ENCODE results near the gene TRIM71. TPM values are rescaled to one million over a fixed set of nuclear protein-coding genes. Genes with fewer than 3 reads are reported as not detected.
"Not testable (repeated sequence)": the region's sequence is repeated elsewhere in the genome, so short reads cannot be mapped to it uniquely, and the experiment has no call there.

Gene TRIM71
- total RNA-seq, 2 donors from 2014 or later: not detected

GRCh38 chr3:32782407-32782806 is 35.4 kb upstream of the TRIM71 start:
- DNase-seq (ENCODE audit: low spot score): no peak
- no peak overlapping the region for H3K27ac ChIP-seq
- H3K4me1 ChIP-seq: peaks cover 0 to 9% of the 10 kb centered on the region in 2 donors
- no peaks in the 10 kb centered on the region for H3K9me3 ChIP-seq
- no peaks in the 10 kb centered on the region for H3K36me3 ChIP-seq
- no peak overlapping the region for H3K4me3 ChIP-seq
- no peaks in the 10 kb centered on the region for H3K27me3 ChIP-seq
- no peak for TF ChIP-seq CTCF (IDR thresholded peaks at IDR 0.05)

- Histone ChIP-seq H3K27me3 (no peaks in the 10 kb centered on the region), H3K27ac (no peak overlapping the region), H3K4me3 (no peak overlapping the region), H3K36me3 (no peaks in the 10 kb centered on the region), H3K4me1 (no peaks in the 10 kb centered on the region), H3K9me3 (no peaks in the 10 kb centered on the region)
- TF ChIP-seq CTCF (IDR thresholded peaks at IDR 0.05): no peak
- DNase-seq (ENCODE audit: low spot score): no peak
Observed at GRCh38 chr3:32791833-32792232, 26.0 kb upstream of the TRIM71 start.

- Histone ChIP-seq H3K27me3 (no peaks in the 10 kb centered on the region), H3K9me3 (no peaks in the 10 kb centered on the region), H3K36me3 (no peaks in the 10 kb centered on the region), H3K4me3 (no peak overlapping the region), H3K27ac (no peak overlapping the region), H3K4me1 (no peaks in the 10 kb centered on the region)
- TF ChIP-seq CTCF (IDR thresholded peaks at IDR 0.05): no peak
- DNase-seq (ENCODE audit: low spot score): no peak
Observed at GRCh38 chr3:32794487-32795308, 23.1 kb upstream of the TRIM71 start.

GRCh38 chr3:32796384-32796950 is 21.3 kb upstream of the TRIM71 start:
- H3K36me3 ChIP-seq; DNase-seq (ENCODE audit: low spot score): not testable (repeated sequence)

GRCh38 chr3:32797776-32798175 is 20.0 kb upstream of the TRIM71 start:
- Histone ChIP-seq H3K27ac (no peak overlapping the region), H3K4me1 (no peaks in the 10 kb centered on the region), H3K4me3 (no peak overlapping the region), H3K9me3 (no peaks in the 10 kb centered on the region), H3K36me3 (no peaks in the 10 kb centered on the region), H3K27me3 (no peaks in the 10 kb centered on the region)
- TF ChIP-seq CTCF (IDR thresholded peaks at IDR 0.05): no peak
- DNase-seq (ENCODE audit: low spot score): no peak

More at GRCh38 chr3:32796384-32796950, 21.3 kb upstream of the TRIM71 start:
- H3K9me3 ChIP-seq, H3K4me3 ChIP-seq, H3K27me3 ChIP-seq, H3K4me1 ChIP-seq, H3K27ac ChIP-seq: not testable (repeated sequence)

- not testable (repeated sequence) for H3K27me3 ChIP-seq; H3K4me1 ChIP-seq; DNase-seq (ENCODE audit: low spot score); H3K4me3 ChIP-seq; H3K36me3 ChIP-seq; H3K27ac ChIP-seq; H3K9me3 ChIP-seq
Observed at GRCh38 chr3:32801440-32801839, 16.4 kb upstream of the TRIM71 start.

All from right atrium auricular region (tissue), 2 donors.